NB4 (cell line): ENCODE data around the gene KAZALD1.

Experiments
- CTCF ChIP-seq: IDR thresholded peaks from one replicate; pipeline ENCODE4 v1.5.1; 2012; ENCODE audit warnings: low read depth, low read length
- POLR2A ChIP-seq: IDR thresholded peaks from 2 replicates; pipeline ENCODE4 v1.6.1; 2011; ENCODE audit warnings: mild to moderate bottlenecking; ENCODE audit not compliant: insufficient read length; ENCODE audit errors: extremely low read depth

- TF ChIP-seq CTCF (no peak), POLR2A (no peak)
Measured at GRCh38 chr10:101112799-101113594, 51.2 kb downstream of the KAZALD1 start.
